Cardiac muscle cell (in vitro differentiated cells and primary cell): ENCODE results near the gene ARID4A. TPM values are rescaled to one million over a fixed set of nuclear protein-coding genes. Genes with fewer than 3 reads are reported as not detected.
A peak's percentile ranks its signal among the peaks of the same experiment; 100 is the strongest.

Experiments
- DNase-seq, 2 donors: peaks; one replicate each; pipeline versions ENCODE4 v3.0.0 to v3.0.0-alpha.2; 2010 to 2017; ENCODE audit warnings: low read depth in 1 of 2, low spot score in 1 of 2
- H3K27ac ChIP-seq: fragments of 200-600 bp; sonication (generic); 2 replicates; pipeline ENCODE4 v1.5.1; 2016
- H3K27me3 ChIP-seq: fragments of 200-600 bp; sonication (generic); 2 replicates; pipeline ENCODE4 v1.6.0; 2016; ENCODE audit warnings: control low read depth
- H3K36me3 ChIP-seq: fragments of 200-600 bp; sonication (generic); 2 replicates; pipeline ENCODE4 v1.5.1; 2016; ENCODE audit warnings: control low read depth
- H3K4me1 ChIP-seq: fragments of 200-600 bp; sonication (generic); 2 replicates; pipeline ENCODE4 v1.8.1; 2017; ENCODE audit warnings: low read depth, mild to moderate bottlenecking, mixed run types
- H3K4me3 ChIP-seq: fragments of 200-600 bp; sonication (generic); 2 replicates; pipeline ENCODE4 v1.5.1; 2016; ENCODE audit warnings: mild to moderate bottlenecking
- H3K9me3 ChIP-seq: fragments of 200-600 bp; sonication (generic); 2 replicates; pipeline ENCODE4 v1.5.1; 2017; ENCODE audit warnings: low read depth, mild to moderate bottlenecking, control low read depth
- polyA plus RNA-seq: library from polyadenylated mRNA; unstranded; fragments of >200 nt; fragmentation: Nextera tagmentation; extraction: Ambion mirVana; gene quantifications from 2 replicates; pipeline ENCODE4 v1.2.1, GENCODE V29; 2016
- total RNA-seq: library from RNA; depleted of rRNA; stranded (reverse); fragments of >200 nt; gene quantifications from 2 replicates; pipeline ENCODE4 v1.2.3, GENCODE V29; 2016
- TF ChIP-seq, protein P1 (sequence below): IDR thresholded peaks from 2 replicates; pipeline ENCODE4 v1.5.1; 2012; ENCODE audit warnings: low read depth, mild to moderate bottlenecking, low read length

Gene ARID4A
- total and polyA plus RNA-seq, 2 experiments from 2014 or later: 14.7 to 27.0 TPM

DNA sequence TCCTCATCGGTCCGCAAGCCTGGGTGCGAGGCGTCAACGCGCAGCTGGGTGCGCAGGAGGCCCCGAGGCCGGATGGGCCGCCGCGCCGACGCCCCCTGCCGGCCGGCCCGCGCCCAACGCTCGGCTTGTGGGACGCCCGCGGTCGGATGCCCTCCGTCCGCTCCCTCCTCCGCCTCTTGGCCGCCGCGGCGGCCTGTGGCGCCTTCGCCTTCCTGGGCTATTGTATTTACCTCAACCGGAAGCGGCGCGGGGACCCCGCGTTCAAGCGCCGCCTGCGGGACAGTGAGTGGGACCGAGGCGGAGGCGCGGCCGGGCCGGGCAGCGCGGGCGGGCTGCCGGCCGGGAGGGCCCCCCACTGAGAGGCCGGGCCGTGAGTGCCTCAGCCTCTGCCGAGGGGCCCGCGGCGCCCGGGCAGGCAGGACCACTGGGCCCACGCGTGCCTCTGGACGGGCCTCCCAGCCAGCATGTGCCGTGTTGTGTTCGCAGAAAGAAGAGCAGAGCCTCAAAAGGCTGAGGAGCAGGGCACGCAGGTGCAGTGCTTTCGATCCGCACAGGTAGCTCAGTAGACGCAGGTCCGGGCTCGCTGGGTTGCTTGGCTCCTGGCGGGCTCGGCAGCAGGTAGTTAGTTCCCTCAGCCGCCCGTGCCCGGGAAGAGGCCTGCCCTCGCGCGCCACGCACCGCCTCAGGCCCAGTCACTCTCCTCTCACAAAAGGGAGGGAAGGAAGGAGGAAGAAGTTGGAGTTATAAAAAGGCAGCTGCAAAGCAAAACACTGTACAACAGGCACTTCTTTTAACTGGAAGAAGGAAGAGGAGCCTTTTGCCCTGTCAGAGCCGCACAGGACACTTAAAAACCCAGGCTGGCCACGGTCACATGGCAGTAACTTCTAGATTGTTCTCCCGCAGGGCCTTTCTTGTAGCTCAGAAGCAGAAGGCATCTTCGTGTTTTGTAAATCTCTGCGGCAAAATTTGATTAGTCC, 97.7 kb downstream of the ARID4A start, which contains the start of gene TOMM20L:
Gene TOMM20L, plus strand, starts transcription at position 119 of the 977 bp plus-strand sequence. Its CDS starts 28 bp downstream, at position 147.
- Histone ChIP-seq H3K9me3 (no peaks in the 10 kb centered on the region), H3K36me3 (no peaks in the 10 kb centered on the region), H3K4me3 (peak within 1 kb of the TSS; percentile 39), H3K4me1 (no peaks in the 10 kb centered on the region), H3K27me3 (peaks cover 14% of the 10 kb centered on the region), H3K27ac (no peak within 1 kb of the TSS)
- TF ChIP-seq, protein P1, sequence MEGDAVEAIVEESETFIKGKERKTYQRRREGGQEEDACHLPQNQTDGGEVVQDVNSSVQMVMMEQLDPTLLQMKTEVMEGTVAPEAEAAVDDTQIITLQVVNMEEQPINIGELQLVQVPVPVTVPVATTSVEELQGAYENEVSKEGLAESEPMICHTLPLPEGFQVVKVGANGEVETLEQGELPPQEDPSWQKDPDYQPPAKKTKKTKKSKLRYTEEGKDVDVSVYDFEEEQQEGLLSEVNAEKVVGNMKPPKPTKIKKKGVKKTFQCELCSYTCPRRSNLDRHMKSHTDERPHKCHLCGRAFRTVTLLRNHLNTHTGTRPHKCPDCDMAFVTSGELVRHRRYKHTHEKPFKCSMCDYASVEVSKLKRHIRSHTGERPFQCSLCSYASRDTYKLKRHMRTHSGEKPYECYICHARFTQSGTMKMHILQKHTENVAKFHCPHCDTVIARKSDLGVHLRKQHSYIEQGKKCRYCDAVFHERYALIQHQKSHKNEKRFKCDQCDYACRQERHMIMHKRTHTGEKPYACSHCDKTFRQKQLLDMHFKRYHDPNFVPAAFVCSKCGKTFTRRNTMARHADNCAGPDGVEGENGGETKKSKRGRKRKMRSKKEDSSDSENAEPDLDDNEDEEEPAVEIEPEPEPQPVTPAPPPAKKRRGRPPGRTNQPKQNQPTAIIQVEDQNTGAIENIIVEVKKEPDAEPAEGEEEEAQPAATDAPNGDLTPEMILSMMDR: peak; percentile 64
- peak; percentile 78 to 81 for DNase-seq

DNA sequence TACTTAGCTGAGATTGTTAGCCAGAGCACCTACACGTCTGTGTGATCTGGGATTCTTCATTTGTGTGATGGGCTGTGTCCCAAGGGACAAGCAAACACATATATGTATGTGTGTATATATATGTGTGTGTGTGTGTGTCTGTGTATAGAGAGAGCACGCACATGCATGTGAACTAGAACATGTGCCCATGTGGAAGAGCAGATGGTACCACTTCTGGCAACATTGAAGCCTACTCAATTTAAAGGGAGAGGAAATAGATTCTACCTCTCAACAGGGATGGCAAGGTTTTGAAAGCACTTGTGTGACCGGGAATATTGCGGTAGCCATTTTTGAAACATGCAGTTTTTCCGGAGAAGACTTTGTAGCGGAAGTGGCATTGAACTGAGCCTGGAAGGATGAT, 98.8 kb downstream of the ARID4A start:
- DNase-seq: no peak
- Histone ChIP-seq H3K9me3 (no peaks in the 10 kb centered on the region), H3K4me3 (no peak overlapping the region), H3K4me1 (no peaks in the 10 kb centered on the region), H3K36me3 (no peaks in the 10 kb centered on the region), H3K27ac (no peak overlapping the region), H3K27me3 (peaks cover 14% of the 10 kb centered on the region)
- TF ChIP-seq, protein P1: no peak

DNA sequence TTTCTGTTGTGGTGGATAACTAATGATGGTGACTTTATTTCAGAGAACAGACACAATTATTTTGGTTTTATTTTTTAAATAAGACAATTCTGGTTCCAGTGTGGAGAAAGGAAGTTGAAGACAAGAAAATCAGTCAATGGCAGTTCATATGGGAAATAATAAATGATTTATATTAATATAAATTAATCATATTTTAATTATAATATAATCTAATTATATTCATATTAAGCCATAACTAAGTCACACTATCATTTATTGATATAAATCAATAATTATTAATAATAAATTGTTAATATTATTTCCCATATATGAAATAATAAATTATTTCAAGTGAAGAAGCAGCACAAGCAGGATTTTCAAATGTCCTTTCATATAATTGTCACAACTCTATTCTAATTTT, 100.1 kb downstream of the ARID4A start:
- TF ChIP-seq, protein P1: no peak
- H3K4me1 ChIP-seq: no peaks in the 10 kb centered on the region
- no peaks in the 10 kb centered on the region for H3K36me3 ChIP-seq
- no peak for DNase-seq
- peaks cover 14% of the 10 kb centered on the region for H3K27me3 ChIP-seq
- no peaks in the 10 kb centered on the region for H3K9me3 ChIP-seq
- H3K27ac ChIP-seq: no peak overlapping the region
- H3K4me3 ChIP-seq: no peak overlapping the region

DNA sequence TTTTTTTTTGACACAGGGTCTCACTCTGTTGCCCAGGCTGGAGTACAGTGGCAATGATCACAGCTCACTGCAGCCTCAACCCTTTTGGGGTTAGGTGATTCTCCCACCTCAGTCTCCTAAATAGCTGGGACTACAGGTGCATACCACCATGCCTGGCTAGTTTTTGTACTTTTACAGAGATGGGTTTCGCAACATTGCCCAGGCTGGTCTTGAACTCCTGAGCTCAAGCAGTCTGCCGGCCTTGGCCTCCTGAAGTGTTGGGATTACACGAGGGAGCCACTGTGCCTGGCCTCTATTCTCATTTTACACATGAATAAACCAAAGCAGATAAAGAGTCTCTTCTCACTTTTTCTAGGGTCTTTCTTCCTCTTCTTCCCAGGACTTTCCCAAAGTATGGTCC, 100.5 kb downstream of the ARID4A start:
- Histone ChIP-seq H3K27me3 (peaks cover 14% of the 10 kb centered on the region), H3K36me3 (no peaks in the 10 kb centered on the region), H3K9me3 (no peaks in the 10 kb centered on the region), H3K4me3 (no peak overlapping the region), H3K27ac (no peak overlapping the region), H3K4me1 (no peaks in the 10 kb centered on the region)
- DNase-seq: no peak
- TF ChIP-seq, protein P1: no peak

DNA sequence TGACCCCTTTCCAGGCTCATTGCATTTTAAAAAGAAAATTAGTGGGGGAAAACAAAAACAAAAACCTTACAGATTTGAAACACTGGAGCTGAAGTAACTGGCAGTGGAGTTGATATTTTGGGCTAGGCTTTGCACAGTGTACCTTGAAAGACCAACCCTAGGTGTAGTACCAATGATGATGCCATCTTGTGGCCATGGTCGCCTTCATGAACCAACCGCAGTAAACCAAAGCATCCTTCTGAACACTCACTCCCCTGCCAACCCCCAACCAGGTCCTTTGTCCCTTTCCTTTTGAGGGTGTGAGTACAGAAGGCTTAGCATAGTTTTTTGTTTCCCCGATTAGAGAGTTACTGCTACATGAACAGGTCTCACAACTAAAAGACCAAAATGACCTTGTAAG, 103.2 kb downstream of the ARID4A start:
- Histone ChIP-seq H3K27ac (no peak overlapping the region), H3K9me3 (no peaks in the 10 kb centered on the region), H3K27me3 (peaks cover 6% of the 10 kb centered on the region), H3K36me3 (no peaks in the 10 kb centered on the region), H3K4me3 (no peak overlapping the region), H3K4me1 (no peaks in the 10 kb centered on the region)
- TF ChIP-seq, protein P1: no peak
- DNase-seq: no peak
